ENCODE results near the gene ZGPAT. TPM values are rescaled to one million over a fixed set of nuclear protein-coding genes. Genes with fewer than 3 reads are reported as not detected.

Gene ZGPAT
- total RNA-seq, 2 donors from 2014 or later: 28.8 to 29.5 TPM

DNA sequence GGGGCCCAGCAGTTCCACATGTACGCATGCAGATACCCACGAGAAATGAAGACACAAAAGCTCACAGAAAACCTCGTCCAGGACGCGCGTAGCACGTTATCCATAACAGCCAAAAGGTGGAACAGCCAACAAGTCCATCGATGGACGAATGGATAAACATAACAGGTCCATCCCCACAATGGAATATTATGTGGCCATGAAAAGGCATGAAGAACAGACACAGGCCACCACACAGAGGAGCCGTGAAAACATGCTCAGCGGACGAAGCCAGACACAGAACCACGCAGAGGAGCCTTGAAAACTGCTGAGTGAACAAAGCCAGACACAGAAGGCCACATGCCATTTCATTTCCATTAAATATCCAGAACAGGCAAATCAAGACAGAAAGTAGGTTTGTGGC lies 69.8 kb downstream of the ZGPAT start:
- Histone ChIP-seq H3K4me1 (ENCODE audit: control insufficient read depth, insufficient read depth, low read length) (no peaks in the 10 kb centered on the region), H3K27ac (ENCODE audit: low read depth, low read length) (no peak overlapping the region), H3K4me3 (ENCODE audit: low read length) (no peak overlapping the region), H3K27me3 (ENCODE audit: control insufficient read depth, insufficient read depth, low read length, poor library complexity, severe bottlenecking) (no peaks in the 10 kb centered on the region), H3K36me3 (ENCODE audit: control insufficient read depth, insufficient read depth, low read length) (no peaks in the 10 kb centered on the region), H3K9me3 (ENCODE audit: control insufficient read depth, low read length) (no peaks in the 10 kb centered on the region), H3K9ac (ENCODE audit: extremely low read depth, low read length, poor library complexity, severe bottlenecking) (no peak overlapping the region)
- peak overlapping the region; percentile 44 for H3K27ac Mint-ChIP-seq
- no peaks in the 10 kb centered on the region for H3K9me3 Mint-ChIP-seq
- DNase-seq: no peak
- TF ChIP-seq, protein P1, sequence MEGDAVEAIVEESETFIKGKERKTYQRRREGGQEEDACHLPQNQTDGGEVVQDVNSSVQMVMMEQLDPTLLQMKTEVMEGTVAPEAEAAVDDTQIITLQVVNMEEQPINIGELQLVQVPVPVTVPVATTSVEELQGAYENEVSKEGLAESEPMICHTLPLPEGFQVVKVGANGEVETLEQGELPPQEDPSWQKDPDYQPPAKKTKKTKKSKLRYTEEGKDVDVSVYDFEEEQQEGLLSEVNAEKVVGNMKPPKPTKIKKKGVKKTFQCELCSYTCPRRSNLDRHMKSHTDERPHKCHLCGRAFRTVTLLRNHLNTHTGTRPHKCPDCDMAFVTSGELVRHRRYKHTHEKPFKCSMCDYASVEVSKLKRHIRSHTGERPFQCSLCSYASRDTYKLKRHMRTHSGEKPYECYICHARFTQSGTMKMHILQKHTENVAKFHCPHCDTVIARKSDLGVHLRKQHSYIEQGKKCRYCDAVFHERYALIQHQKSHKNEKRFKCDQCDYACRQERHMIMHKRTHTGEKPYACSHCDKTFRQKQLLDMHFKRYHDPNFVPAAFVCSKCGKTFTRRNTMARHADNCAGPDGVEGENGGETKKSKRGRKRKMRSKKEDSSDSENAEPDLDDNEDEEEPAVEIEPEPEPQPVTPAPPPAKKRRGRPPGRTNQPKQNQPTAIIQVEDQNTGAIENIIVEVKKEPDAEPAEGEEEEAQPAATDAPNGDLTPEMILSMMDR (conservative IDR thresholded peaks at IDR 0.05): no peak
- H3K27me3 Mint-ChIP-seq (ENCODE audit: insufficient read depth): no peaks in the 10 kb centered on the region
- peaks cover 25% of the 10 kb centered on the region for H3K36me3 Mint-ChIP-seq (ENCODE audit: low read depth)
- H3K4me3 Mint-ChIP-seq: no peak overlapping the region
- peaks cover 11% of the 10 kb centered on the region for H3K4me1 Mint-ChIP-seq
- 94 to 96% methylated on average over 10 to 13 of the region's 13 CpGs for WGBS, 2 experiments (ENCODE audit: insufficient coverage in 1 of 2, insufficient read length in 1 of 2)

DNA sequence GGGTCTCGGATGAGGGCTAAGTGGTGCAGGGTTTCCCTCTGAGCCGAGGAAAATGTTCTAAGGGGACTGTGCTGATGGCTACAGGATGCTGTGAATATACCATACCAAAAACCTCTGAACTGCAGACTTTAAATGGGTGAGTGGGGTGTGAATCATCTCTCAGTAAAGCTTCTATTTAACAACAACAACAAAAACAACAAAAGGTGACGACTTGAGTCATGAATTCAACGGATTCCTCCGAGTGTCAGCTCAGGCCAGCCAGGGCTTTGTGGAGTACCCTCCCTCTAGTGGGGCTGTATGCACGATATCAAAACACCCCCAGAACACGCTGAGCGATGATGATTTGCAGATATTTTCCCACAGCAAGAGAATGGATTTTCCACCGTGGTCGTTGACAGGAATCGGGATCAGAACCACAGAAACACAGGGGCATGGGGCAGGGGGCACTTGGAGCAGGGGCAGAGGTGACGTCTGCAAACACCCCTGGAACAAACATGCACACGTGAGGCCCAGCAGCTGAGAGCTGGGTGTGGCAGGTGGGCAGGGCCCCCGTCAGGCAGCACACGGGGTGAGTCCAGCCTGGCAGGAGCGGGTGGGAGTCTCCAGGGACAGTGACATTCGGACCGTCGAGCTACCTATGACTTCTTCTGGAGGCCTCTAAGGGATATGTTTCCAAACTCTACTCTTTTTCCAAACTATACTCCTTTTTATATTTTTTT lies 70.4 kb downstream of the ZGPAT start:
- 62 to 73% methylated on average over 18 to 19 of the region's 19 CpGs for WGBS, 2 experiments (ENCODE audit: insufficient coverage in 1 of 2, insufficient read length in 1 of 2)
- Histone ChIP-seq H3K4me3 (ENCODE audit: low read length) (no peak overlapping the region), H3K4me1 (ENCODE audit: control insufficient read depth, insufficient read depth, low read length) (no peaks in the 10 kb centered on the region), H3K27me3 (ENCODE audit: control insufficient read depth, insufficient read depth, low read length, poor library complexity, severe bottlenecking) (no peaks in the 10 kb centered on the region), H3K9ac (ENCODE audit: extremely low read depth, low read length, poor library complexity, severe bottlenecking) (no peak overlapping the region), H3K9me3 (ENCODE audit: control insufficient read depth, low read length) (no peaks in the 10 kb centered on the region), H3K27ac (ENCODE audit: low read depth, low read length) (no peak overlapping the region), H3K36me3 (ENCODE audit: control insufficient read depth, insufficient read depth, low read length) (no peaks in the 10 kb centered on the region)
- TF ChIP-seq, protein P1 (conservative IDR thresholded peaks at IDR 0.05): no peak
- Mint-ChIP-seq H3K4me3 (no peak overlapping the region), H3K27me3 (ENCODE audit: insufficient read depth) (no peaks in the 10 kb centered on the region), H3K9me3 (no peaks in the 10 kb centered on the region), H3K27ac (peak overlapping the region; percentile 44), H3K36me3 (ENCODE audit: low read depth) (peaks cover 25% of the 10 kb centered on the region), H3K4me1 (peaks cover 11% of the 10 kb centered on the region)
- DNase-seq: peak; percentile 71

DNA sequence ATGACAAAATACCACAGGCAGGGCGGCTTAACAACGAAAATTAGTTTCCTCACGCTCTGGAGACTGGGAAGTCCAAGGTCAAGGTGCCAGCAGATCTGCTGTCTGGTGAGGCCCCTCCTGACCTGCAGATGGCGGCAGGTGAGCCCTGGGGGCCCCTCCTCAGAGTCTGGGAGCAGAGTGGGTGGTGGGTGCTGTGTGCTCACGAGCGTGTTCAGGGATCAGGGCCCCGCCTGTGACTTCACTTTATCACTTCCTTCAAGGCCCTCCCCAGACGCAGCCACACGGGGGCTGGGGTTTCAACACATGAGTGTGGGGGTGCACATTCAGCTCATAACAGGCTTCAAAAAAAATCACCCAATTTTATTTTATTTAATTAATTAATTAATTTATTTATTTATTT lies 71.0 kb downstream of the ZGPAT start:
- Mint-ChIP-seq H3K9me3 (no peaks in the 10 kb centered on the region), H3K4me3 (no peak overlapping the region), H3K36me3 (ENCODE audit: low read depth) (peaks cover 28% of the 10 kb centered on the region), H3K27me3 (ENCODE audit: insufficient read depth) (no peaks in the 10 kb centered on the region), H3K4me1 (peaks cover 11% of the 10 kb centered on the region), H3K27ac (no peak overlapping the region)
- 93 to 96% methylated on average over 6 to 9 of the region's 9 CpGs for WGBS, 2 experiments (ENCODE audit: insufficient coverage in 1 of 2, insufficient read length in 1 of 2)
- H3K9me3 ChIP-seq (ENCODE audit: control insufficient read depth, low read length): no peaks in the 10 kb centered on the region
- H3K4me1 ChIP-seq (ENCODE audit: control insufficient read depth, insufficient read depth, low read length): no peaks in the 10 kb centered on the region
- no peaks in the 10 kb centered on the region for H3K36me3 ChIP-seq (ENCODE audit: control insufficient read depth, insufficient read depth, low read length)
- no peak overlapping the region for H3K4me3 ChIP-seq (ENCODE audit: low read length)
- no peak overlapping the region for H3K9ac ChIP-seq (ENCODE audit: extremely low read depth, low read length, poor library complexity, severe bottlenecking)
- H3K27ac ChIP-seq (ENCODE audit: low read depth, low read length): no peak overlapping the region
- no peak for DNase-seq
- H3K27me3 ChIP-seq (ENCODE audit: control insufficient read depth, insufficient read depth, low read length, poor library complexity, severe bottlenecking): no peaks in the 10 kb centered on the region
- TF ChIP-seq, protein P1 (conservative IDR thresholded peaks at IDR 0.05): peak; percentile 39
